Hepatocyte (in vitro differentiated cells): Measurements from ENCODE around the gene CHRNB4. TPM values are rescaled to one million over a fixed set of nuclear protein-coding genes. Genes with fewer than 3 reads are reported as not detected.
"Not testable (repeated sequence)": the region's sequence is repeated elsewhere in the genome, so short reads cannot be mapped to it uniquely, and the experiment has no call there.

Experiments used
- DNase-seq: peaks from one replicate; pipeline ENCODE4 v3.0.0-alpha.2; 2016; ENCODE audit warnings: low spot score
- H2AFZ ChIP-seq: fragments of 200-600 bp; sonication (generic); 2 replicates; pipeline ENCODE4 v1.6.0; 2016; ENCODE audit warnings: antibody characterized with exemption, mild to moderate bottlenecking
- H3K27ac ChIP-seq: fragments of 200-600 bp; sonication (generic); 2 replicates; pipeline ENCODE4 v1.5.1; 2016; ENCODE audit warnings: mild to moderate bottlenecking
- H3K27me3 ChIP-seq: fragments of 200-600 bp; sonication (generic); 2 replicates; pipeline ENCODE4 v1.6.1; 2016
- H3K36me3 ChIP-seq: fragments of 200-600 bp; sonication (generic); replicated peaks from 2 replicates; pipeline ENCODE4 v1.5.1; 2016; ENCODE audit warnings: low read depth; ENCODE audit not compliant: insufficient read depth
- H3K4me1 ChIP-seq: fragments of 200-600 bp; sonication (generic); 2 replicates; pipeline ENCODE4 v1.5.1; 2016; ENCODE audit warnings: mild to moderate bottlenecking, moderate library complexity; ENCODE audit not compliant: insufficient read depth
- H3K4me2 ChIP-seq: fragments of 200-600 bp; sonication (generic); 2 replicates; pipeline ENCODE4 v1.6.0; 2016
- H3K4me3 ChIP-seq: fragments of 200-600 bp; sonication (generic); 2 replicates; pipeline ENCODE4 v1.5.1; 2016; ENCODE audit warnings: mild to moderate bottlenecking
- H3K79me2 ChIP-seq: fragments of 200-600 bp; sonication (generic); 2 replicates; pipeline ENCODE4 v1.6.0; 2017; ENCODE audit warnings: mild to moderate bottlenecking
- H3K9me2 ChIP-seq: fragments of 200-600 bp; sonication (generic); replicated peaks from 2 replicates; pipeline ENCODE4 v1.6.0; 2017; ENCODE audit warnings: mild to moderate bottlenecking; ENCODE audit not compliant: insufficient read depth
- H3K9me3 ChIP-seq: fragments of 200-600 bp; sonication (generic); 2 replicates; pipeline ENCODE4 v1.5.1; 2016; ENCODE audit warnings: low read depth, mild to moderate bottlenecking
- H4K20me1 ChIP-seq: fragments of 200-600 bp; sonication (generic); 2 replicates; pipeline ENCODE4 v1.6.0; 2016; ENCODE audit warnings: mild to moderate bottlenecking; ENCODE audit not compliant: insufficient read depth, poor library complexity, severe bottlenecking
- EZH2 ChIP-seq: fragments of 200-600 bp; sonication (generic); IDR thresholded peaks from 2 replicates; pipeline ENCODE4 v1.6.1; 2016; ENCODE audit warnings: antibody characterized with exemption, mild to moderate bottlenecking, borderline replicate concordance
- EZH2phosphoT487 ChIP-seq: fragments of 200-600 bp; sonication (generic); IDR thresholded peaks from one replicate; pipeline ENCODE4 v1.6.1; 2018; ENCODE audit warnings: antibody characterized with exemption, mild to moderate bottlenecking, low read depth, moderate library complexity; ENCODE audit not compliant: unreplicated experiment, severe bottlenecking
- WGBS: methylation state at CpG from one replicate; pipeline ENCODE4 v1.1.6; 2016; ENCODE audit warnings: low lambda C conversion rate; ENCODE audit errors: missing lambda C conversion rate; 5-methylcytosine and 5-hydroxymethylcytosine counted together
- polyA plus RNA-seq: library from polyadenylated mRNA; unstranded; fragments of >200 nt; fragmentation: Nextera tagmentation; extraction: Ambion mirVana; gene quantifications from 2 replicates; pipeline ENCODE4 v1.2.1, GENCODE V29; 2016
- total RNA-seq: library from RNA; depleted of rRNA; stranded (reverse); fragments of >200 nt; gene quantifications from 2 replicates; pipeline ENCODE4 v1.2.3, GENCODE V29; 2014
- TF ChIP-seq, protein P1 (sequence below): fragments of 200-600 bp; sonication (generic); IDR thresholded peaks from 2 replicates; pipeline ENCODE4 v1.5.1; 2016; ENCODE audit warnings: antibody characterized with exemption, mild to moderate bottlenecking; ENCODE audit not compliant: poor library complexity

The CHRNB4 gene
- total and polyA plus RNA-seq, 2 experiments from 2014 or later: 0.48 TPM; not detected in 1

DNA sequence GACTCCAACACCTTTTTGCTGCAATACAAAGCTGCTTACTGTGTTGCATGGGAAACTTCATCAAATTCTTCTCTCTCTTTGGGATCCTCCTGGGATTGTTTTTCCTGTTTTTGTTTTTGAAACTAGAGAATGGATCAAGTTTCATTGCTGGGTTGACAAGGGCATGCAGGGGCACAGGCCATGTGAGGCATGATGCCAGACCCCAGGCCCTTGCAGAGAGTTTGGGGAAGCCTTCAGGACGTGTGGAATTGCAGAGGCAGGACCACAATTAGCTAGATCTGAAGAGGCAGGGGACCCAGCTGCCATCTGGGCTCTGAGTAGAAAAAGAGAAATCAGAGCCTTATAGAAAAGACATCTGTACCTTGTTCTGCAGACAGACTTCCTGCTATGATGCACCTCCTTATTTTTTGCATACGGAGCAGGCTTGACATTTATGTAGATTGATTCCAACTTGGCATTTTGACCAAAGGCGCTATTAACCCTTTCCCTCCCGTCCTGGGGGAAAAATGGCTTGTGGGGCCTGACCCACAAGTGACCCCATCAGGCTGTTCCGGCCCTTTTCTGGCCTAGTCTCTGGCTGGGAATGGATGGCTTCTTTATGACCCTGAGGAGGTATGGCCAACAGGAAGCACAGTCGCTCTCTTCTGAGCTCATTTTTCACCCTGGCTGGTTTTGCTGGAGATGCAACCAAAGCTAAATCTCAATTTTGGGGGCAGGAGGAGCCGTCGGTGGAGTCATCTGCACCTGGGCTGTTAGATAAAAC lies 44.3 kb upstream of the CHRNB4 start:
- peaks cover 5% of the 10 kb centered on the region for H3K4me1 ChIP-seq
- no peak overlapping the region for H3K4me2 ChIP-seq
- no peaks in the 10 kb centered on the region for H3K9me3 ChIP-seq
- 30% methylated on average over 8 of the region's 8 CpGs for WGBS
- no peak overlapping the region for H3K27ac ChIP-seq
- H3K9me2 ChIP-seq: no peaks in the 10 kb centered on the region
- H2AFZ ChIP-seq: no peak overlapping the region
- H3K79me2 ChIP-seq: no peaks in the 10 kb centered on the region
- DNase-seq: no peak
- H3K4me3 ChIP-seq: no peak overlapping the region
- TF ChIP-seq, protein P1, sequence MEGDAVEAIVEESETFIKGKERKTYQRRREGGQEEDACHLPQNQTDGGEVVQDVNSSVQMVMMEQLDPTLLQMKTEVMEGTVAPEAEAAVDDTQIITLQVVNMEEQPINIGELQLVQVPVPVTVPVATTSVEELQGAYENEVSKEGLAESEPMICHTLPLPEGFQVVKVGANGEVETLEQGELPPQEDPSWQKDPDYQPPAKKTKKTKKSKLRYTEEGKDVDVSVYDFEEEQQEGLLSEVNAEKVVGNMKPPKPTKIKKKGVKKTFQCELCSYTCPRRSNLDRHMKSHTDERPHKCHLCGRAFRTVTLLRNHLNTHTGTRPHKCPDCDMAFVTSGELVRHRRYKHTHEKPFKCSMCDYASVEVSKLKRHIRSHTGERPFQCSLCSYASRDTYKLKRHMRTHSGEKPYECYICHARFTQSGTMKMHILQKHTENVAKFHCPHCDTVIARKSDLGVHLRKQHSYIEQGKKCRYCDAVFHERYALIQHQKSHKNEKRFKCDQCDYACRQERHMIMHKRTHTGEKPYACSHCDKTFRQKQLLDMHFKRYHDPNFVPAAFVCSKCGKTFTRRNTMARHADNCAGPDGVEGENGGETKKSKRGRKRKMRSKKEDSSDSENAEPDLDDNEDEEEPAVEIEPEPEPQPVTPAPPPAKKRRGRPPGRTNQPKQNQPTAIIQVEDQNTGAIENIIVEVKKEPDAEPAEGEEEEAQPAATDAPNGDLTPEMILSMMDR: no peak
- TF ChIP-seq EZH2: no peak
- TF ChIP-seq EZH2phosphoT487: no peak
- no peaks in the 10 kb centered on the region for H3K27me3 ChIP-seq
- no peaks in the 10 kb centered on the region for H4K20me1 ChIP-seq
- no peaks in the 10 kb centered on the region for H3K36me3 ChIP-seq

GRCh38 chr15:78684657-78685056 lies 43.6 kb upstream of the CHRNB4 start:
- H3K9me3 ChIP-seq: no peaks in the 10 kb centered on the region
- H3K4me2 ChIP-seq: no peak overlapping the region
- no peak overlapping the region for H2AFZ ChIP-seq
- no peaks in the 10 kb centered on the region for H3K9me2 ChIP-seq
- no peak overlapping the region for H3K4me3 ChIP-seq
- H3K79me2 ChIP-seq: no peaks in the 10 kb centered on the region
- H3K36me3 ChIP-seq: no peaks in the 10 kb centered on the region
- H3K27me3 ChIP-seq: no peaks in the 10 kb centered on the region
- WGBS: 96% methylated on average over 2 of the region's 2 CpGs
- no peak for TF ChIP-seq EZH2phosphoT487
- no peak for TF ChIP-seq EZH2
- TF ChIP-seq, protein P1: no peak
- no peak overlapping the region for H3K27ac ChIP-seq
- DNase-seq: no peak
- no peaks in the 10 kb centered on the region for H4K20me1 ChIP-seq
- peaks cover 5% of the 10 kb centered on the region for H3K4me1 ChIP-seq

- H3K4me1 ChIP-seq, H3K36me3 ChIP-seq, H2AFZ ChIP-seq, H3K4me2 ChIP-seq, H3K27ac ChIP-seq, H3K9me3 ChIP-seq, H3K79me2 ChIP-seq, H4K20me1 ChIP-seq, H3K9me2 ChIP-seq, H3K4me3 ChIP-seq, H3K27me3 ChIP-seq, DNase-seq: not testable (repeated sequence)
- WGBS: 94% methylated on average over 8 of the region's 8 CpGs
These were observed 42.6 kb upstream of the CHRNB4 start for GRCh38 chr15:78683599-78683998.

GRCh38 chr15:78682693-78683410 lies 41.8 kb upstream of the CHRNB4 start:
- H3K27ac ChIP-seq: no peak overlapping the region
- no peaks in the 10 kb centered on the region for H3K27me3 ChIP-seq
- H3K4me1 ChIP-seq: peaks cover 5% of the 10 kb centered on the region
- no peak overlapping the region for H3K4me3 ChIP-seq
- TF ChIP-seq EZH2phosphoT487: no peak
- no peak for TF ChIP-seq EZH2
- TF ChIP-seq, protein P1: no peak
- no peaks in the 10 kb centered on the region for H3K9me2 ChIP-seq
- 95% methylated on average over 12 of the region's 12 CpGs for WGBS
- no peaks in the 10 kb centered on the region for H4K20me1 ChIP-seq
- H2AFZ ChIP-seq: no peak overlapping the region
- no peak overlapping the region for H3K4me2 ChIP-seq
- H3K79me2 ChIP-seq: no peaks in the 10 kb centered on the region
- H3K36me3 ChIP-seq: no peaks in the 10 kb centered on the region
- no peak for DNase-seq
- H3K9me3 ChIP-seq: no peaks in the 10 kb centered on the region
